ENCODE results near the gene PIAS4. TPM values are rescaled to one million over a fixed set of nuclear protein-coding genes. Genes with fewer than 3 reads are reported as not detected.
A peak's percentile ranks its signal among the peaks of the same experiment; 100 is the strongest.

The PIAS4 gene
- total and polyA plus RNA-seq, 9 of the 15 experiments (the other 6 are each of a cell fraction or from before 2014, with no cell fraction given), result 0.27 to 34.9 (median 14.4) TPM

DNA sequence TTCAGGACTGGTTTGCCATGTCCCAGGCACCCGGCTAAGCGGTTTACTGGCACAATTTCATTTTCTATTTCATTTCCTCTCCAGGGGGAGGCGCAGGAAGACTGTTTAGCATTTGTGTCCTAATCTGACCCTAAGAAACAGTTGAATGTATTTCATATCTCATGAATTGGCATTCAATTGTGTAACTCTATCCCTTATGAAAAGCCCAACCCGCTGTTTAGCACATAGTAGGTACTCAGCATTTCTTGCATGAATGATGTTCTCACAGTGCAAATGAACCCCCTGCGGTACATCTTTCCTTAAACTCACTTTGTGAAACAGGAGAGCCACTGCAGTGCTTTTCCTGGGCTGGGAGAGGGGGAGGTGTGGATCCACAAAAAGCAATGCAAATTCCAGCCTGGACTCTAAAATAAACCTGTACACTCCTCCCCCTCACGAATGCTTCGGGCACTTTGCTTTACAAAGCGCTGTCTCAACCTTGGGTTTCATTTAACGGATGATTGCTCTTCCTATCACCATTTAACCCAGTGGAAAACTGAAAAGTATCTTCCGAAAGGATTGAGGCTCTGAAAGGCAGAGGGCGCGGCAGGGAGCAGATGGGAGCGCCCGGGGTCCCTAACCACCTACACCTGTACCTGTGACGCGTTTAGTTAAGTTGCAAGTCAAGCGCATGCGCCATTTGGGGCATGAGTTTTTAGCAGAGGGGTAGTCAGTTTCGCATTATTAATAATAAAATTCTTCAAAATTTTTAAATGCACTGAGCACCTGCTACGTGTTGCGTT is 21.1 kb upstream of the PIAS4 start (continued):
- TF ChIP-seq SMARCA4 (IDR thresholded peaks at IDR 0.05) (peak; percentile 21; the same call in 1 of the 2 replicates), C11orf30 (IDR thresholded peaks at IDR 0.05; ENCODE audit: low read depth) (peak; percentile 40), OTX1 (CRISPR knock-in tag; IDR thresholded peaks at IDR 0.05) (no peak), EP300 (IDR thresholded peaks at IDR 0.05; ENCODE audit: low read length) (no peak), TEAD1 (CRISPR knock-in tag; IDR thresholded peaks at IDR 0.05) (peak in 1 of 2 experiments; percentile 49; a peak in 1 of 4 replicates), MAZ (CRISPR knock-in tag; conservative IDR thresholded peaks at IDR 0.05 in 1 of 2, IDR thresholded peaks at IDR 0.05 in 1 of 2) (peak in 1 of 2 experiments; percentile 33; a peak in 2 of 4 replicates), NCOA1 (IDR thresholded peaks at IDR 0.05; ENCODE audit: low read depth) (peak; percentile 56; the same call in 1 of the 2 replicates), NELFE (IDR thresholded peaks at IDR 0.05; ENCODE audit: insufficient read depth, insufficient read length) (no peak), ZNF316 (IDR thresholded peaks at IDR 0.05) (no peak), WHSC1 (IDR thresholded peaks at IDR 0.05; ENCODE audit: low read length) (no peak), SIRT6 (IDR thresholded peaks at IDR 0.05; ENCODE audit: low read depth, low read length) (no peak), PTBP1 (IDR thresholded peaks at IDR 0.05; ENCODE audit: low read depth, low read length) (no peak)
- TF ChIP-seq, protein P1, sequence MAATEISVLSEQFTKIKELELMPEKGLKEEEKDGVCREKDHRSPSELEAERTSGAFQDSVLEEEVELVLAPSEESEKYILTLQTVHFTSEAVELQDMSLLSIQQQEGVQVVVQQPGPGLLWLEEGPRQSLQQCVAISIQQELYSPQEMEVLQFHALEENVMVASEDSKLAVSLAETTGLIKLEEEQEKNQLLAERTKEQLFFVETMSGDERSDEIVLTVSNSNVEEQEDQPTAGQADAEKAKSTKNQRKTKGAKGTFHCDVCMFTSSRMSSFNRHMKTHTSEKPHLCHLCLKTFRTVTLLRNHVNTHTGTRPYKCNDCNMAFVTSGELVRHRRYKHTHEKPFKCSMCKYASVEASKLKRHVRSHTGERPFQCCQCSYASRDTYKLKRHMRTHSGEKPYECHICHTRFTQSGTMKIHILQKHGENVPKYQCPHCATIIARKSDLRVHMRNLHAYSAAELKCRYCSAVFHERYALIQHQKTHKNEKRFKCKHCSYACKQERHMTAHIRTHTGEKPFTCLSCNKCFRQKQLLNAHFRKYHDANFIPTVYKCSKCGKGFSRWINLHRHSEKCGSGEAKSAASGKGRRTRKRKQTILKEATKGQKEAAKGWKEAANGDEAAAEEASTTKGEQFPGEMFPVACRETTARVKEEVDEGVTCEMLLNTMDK (IDR thresholded peaks at IDR 0.05; ENCODE audit: borderline replicate concordance, insufficient read depth, low read depth, low read length, poor library complexity, severe bottlenecking), result peak; percentile 36
- TF ChIP-seq, protein P2, sequence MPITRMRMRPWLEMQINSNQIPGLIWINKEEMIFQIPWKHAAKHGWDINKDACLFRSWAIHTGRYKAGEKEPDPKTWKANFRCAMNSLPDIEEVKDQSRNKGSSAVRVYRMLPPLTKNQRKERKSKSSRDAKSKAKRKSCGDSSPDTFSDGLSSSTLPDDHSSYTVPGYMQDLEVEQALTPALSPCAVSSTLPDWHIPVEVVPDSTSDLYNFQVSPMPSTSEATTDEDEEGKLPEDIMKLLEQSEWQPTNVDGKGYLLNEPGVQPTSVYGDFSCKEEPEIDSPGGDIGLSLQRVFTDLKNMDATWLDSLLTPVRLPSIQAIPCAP (CRISPR knock-in tag; IDR thresholded peaks at IDR 0.05; ENCODE audit: borderline replicate concordance), result no peak
- TF ChIP-seq, protein P3, sequence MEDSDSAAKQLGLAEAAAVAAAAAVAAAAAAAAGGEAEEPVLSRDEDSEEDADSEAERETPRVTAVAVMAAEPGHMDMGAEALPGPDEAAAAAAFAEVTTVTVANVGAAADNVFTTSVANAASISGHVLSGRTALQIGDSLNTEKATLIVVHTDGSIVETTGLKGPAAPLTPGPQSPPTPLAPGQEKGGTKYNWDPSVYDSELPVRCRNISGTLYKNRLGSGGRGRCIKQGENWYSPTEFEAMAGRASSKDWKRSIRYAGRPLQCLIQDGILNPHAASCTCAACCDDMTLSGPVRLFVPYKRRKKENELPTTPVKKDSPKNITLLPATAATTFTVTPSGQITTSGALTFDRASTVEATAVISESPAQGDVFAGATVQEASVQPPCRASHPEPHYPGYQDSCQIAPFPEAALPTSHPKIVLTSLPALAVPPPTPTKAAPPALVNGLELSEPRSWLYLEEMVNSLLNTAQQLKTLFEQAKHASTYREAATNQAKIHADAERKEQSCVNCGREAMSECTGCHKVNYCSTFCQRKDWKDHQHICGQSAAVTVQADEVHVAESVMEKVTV (CRISPR knock-in tag; IDR thresholded peaks at IDR 0.05), result peak; percentile 67
- TF ChIP-seq, protein P4, sequence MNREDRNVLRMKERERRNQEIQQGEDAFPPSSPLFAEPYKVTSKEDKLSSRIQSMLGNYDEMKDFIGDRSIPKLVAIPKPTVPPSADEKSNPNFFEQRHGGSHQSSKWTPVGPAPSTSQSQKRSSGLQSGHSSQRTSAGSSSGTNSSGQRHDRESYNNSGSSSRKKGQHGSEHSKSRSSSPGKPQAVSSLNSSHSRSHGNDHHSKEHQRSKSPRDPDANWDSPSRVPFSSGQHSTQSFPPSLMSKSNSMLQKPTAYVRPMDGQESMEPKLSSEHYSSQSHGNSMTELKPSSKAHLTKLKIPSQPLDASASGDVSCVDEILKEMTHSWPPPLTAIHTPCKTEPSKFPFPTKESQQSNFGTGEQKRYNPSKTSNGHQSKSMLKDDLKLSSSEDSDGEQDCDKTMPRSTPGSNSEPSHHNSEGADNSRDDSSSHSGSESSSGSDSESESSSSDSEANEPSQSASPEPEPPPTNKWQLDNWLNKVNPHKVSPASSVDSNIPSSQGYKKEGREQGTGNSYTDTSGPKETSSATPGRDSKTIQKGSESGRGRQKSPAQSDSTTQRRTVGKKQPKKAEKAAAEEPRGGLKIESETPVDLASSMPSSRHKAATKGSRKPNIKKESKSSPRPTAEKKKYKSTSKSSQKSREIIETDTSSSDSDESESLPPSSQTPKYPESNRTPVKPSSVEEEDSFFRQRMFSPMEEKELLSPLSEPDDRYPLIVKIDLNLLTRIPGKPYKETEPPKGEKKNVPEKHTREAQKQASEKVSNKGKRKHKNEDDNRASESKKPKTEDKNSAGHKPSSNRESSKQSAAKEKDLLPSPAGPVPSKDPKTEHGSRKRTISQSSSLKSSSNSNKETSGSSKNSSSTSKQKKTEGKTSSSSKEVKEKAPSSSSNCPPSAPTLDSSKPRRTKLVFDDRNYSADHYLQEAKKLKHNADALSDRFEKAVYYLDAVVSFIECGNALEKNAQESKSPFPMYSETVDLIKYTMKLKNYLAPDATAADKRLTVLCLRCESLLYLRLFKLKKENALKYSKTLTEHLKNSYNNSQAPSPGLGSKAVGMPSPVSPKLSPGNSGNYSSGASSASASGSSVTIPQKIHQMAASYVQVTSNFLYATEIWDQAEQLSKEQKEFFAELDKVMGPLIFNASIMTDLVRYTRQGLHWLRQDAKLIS (CRISPR knock-in tag; IDR thresholded peaks at IDR 0.05), result 0 out of 2 replicates have a peak, but pooled peaks have one; percentile 33
- TF ChIP-seq, protein P5, sequence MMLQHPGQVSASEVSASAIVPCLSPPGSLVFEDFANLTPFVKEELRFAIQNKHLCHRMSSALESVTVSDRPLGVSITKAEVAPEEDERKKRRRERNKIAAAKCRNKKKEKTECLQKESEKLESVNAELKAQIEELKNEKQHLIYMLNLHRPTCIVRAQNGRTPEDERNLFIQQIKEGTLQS (IDR thresholded peaks at IDR 0.05), result no peak
- TF ChIP-seq, protein P5 (CRISPR knock-in tag; conservative IDR thresholded peaks at IDR 0.05), result no peak
